ENCODE data around the gene TTLL13. TPM values are rescaled to one million over a fixed set of nuclear protein-coding genes. Genes with fewer than 3 reads are reported as not detected.

Gene TTLL13
- total RNA-seq, 2 donors from 2014 or later: not detected

DNA sequence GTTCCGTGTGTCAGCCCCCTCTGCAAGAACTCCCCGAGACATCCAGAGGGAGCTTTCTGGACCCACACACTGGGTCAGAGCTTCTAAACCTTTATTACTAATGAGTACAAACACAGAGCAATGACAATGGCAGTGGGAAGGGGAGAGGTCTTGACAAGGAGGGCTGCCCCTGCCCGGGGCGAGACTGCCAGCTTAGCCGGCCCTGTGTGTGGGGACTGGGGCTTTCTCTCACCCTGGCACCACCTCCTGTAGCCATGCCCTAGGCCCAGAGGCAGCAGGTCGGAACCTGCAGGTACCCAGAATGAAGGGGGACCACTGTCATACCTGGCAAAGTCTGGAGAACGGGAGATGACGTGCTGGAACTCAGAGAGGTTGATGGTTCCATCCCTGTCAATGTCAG is 18.7 kb upstream of the TTLL13 start:
- H3K4me3 ChIP-seq: no peak overlapping the region

DNA sequence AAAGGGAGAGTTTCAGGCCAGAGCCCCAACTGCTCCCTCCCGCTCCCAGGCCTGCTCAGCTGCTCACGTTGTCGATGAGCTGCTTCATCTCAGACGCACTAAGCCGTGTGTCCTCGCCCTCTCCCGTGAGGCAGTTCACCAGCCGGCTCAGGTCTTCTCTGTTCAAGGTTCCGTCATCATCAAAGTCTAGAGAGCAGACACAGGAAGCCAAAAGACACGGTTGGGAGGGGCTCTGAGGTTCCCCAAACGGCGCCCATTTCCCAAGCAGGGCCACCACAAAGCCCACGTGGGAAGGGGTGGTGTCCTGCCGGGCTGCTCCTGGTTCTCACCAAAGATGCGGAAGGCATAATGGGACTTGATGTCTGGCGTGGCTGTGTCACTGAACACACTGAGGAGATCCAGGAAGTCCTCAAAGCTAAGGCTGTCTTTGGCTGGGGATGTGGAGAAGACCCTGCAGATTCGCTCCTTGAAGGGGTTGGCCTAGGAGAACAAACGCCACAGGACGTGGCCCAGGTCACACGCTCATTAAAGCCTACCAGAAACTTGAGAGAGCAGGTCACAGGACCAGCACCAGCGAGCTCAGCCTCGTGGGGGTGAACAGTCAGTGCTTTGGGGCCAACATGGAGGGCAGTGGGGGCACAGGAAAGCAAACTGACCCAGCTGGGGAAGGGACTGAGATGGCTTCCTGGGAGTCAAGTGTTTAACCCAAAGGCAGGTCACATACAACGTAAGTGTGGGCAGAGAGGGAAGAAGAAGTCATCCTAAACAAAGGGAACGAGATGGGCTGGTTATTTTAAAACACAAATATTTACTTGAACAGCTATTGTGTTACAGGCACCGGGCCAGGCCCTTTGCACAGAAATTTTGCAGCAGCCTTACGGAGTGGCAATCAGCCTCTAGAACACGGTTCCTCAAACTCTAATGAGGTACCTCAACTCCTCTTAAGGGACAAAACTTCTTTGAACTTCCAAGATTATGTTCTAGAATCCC is 18.0 kb upstream of the TTLL13 start:
- Histone ChIP-seq H3K27ac (peak overlapping the region; percentile 93 to 98 (median 95)), H3K9me3 (no peaks in the 10 kb centered on the region), H3K36me3 (replicated peaks in 1 of 2; ENCODE audit: insufficient read depth in 1 of 2, low read depth in 2 of 2) (peaks cover 0 to 5% of the 10 kb centered on the region in 2 donors), H3K4me3 (no peak overlapping the region), H3K27me3 (no peaks in the 10 kb centered on the region), H3K4me1 (peaks cover 78% of the 10 kb centered on the region)
- DNase-seq (peak; percentile 51 to 70 (median 62)), ATAC-seq (no peak)
- TF ChIP-seq, protein P1, sequence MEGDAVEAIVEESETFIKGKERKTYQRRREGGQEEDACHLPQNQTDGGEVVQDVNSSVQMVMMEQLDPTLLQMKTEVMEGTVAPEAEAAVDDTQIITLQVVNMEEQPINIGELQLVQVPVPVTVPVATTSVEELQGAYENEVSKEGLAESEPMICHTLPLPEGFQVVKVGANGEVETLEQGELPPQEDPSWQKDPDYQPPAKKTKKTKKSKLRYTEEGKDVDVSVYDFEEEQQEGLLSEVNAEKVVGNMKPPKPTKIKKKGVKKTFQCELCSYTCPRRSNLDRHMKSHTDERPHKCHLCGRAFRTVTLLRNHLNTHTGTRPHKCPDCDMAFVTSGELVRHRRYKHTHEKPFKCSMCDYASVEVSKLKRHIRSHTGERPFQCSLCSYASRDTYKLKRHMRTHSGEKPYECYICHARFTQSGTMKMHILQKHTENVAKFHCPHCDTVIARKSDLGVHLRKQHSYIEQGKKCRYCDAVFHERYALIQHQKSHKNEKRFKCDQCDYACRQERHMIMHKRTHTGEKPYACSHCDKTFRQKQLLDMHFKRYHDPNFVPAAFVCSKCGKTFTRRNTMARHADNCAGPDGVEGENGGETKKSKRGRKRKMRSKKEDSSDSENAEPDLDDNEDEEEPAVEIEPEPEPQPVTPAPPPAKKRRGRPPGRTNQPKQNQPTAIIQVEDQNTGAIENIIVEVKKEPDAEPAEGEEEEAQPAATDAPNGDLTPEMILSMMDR (IDR thresholded peaks at IDR 0.05): no peak
- peak in 2 of 3 donors; percentile 13 to 41 for TF ChIP-seq POLR2A (IDR thresholded peaks at IDR 0.05)
- intact Hi-C loops (cut with DNase I): no loop called here
- WGBS, 2 donors: 32 to 39% methylated on average over 21 to 27 of the region's 27 CpGs

More for the DNA sequence above, 18.7 kb upstream of the TTLL13 start:
- intact Hi-C loops (cut with DNase I): no loop called here
- H3K27ac ChIP-seq: peak overlapping the region; percentile 93 to 98 (median 95)
- DNase-seq (no peak), ATAC-seq (no peak)
- TF ChIP-seq, protein P1 (IDR thresholded peaks at IDR 0.05): no peak
- no peak for TF ChIP-seq POLR2A (IDR thresholded peaks at IDR 0.05)
- H3K36me3 ChIP-seq (replicated peaks in 1 of 2; ENCODE audit: insufficient read depth in 1 of 2, low read depth in 2 of 2): peaks cover 0 to 12% of the 10 kb centered on the region in 2 donors
- H3K9me3 ChIP-seq: no peaks in the 10 kb centered on the region
- WGBS, 2 donors: 44% methylated on average over 7 to 8 of the region's 8 CpGs
- no peaks in the 10 kb centered on the region for H3K27me3 ChIP-seq
- H3K4me1 ChIP-seq: peaks cover 79% of the 10 kb centered on the region

- peak in 1 of 3 donors; percentile 30 for TF ChIP-seq POLR2A (IDR thresholded peaks at IDR 0.05)
- TF ChIP-seq, protein P1 (IDR thresholded peaks at IDR 0.05): no peak
- Histone ChIP-seq H3K9me3 (no peaks in the 10 kb centered on the region), H3K27ac (peak overlapping the region; percentile 93 to 98 (median 95)), H3K4me1 (peaks cover 72% of the 10 kb centered on the region), H3K36me3 (replicated peaks in 1 of 2; ENCODE audit: insufficient read depth in 1 of 2, low read depth in 2 of 2) (peaks cover 0 to 2% of the 10 kb centered on the region in 2 donors), H3K4me3 (no peak overlapping the region), H3K27me3 (no peaks in the 10 kb centered on the region)
- no peak for ATAC-seq
- DNase-seq: peak in 3 of 4 donors; percentile 20 to 28 (median 26)
- 47 to 53% methylated on average over 10 to 13 of the region's 13 CpGs for WGBS, 2 donors
- intact Hi-C loops (cut with DNase I): no loop called here
These were observed 17.2 kb upstream of the TTLL13 start for GRCh38 chr15:90232196-90232595.

DNA sequence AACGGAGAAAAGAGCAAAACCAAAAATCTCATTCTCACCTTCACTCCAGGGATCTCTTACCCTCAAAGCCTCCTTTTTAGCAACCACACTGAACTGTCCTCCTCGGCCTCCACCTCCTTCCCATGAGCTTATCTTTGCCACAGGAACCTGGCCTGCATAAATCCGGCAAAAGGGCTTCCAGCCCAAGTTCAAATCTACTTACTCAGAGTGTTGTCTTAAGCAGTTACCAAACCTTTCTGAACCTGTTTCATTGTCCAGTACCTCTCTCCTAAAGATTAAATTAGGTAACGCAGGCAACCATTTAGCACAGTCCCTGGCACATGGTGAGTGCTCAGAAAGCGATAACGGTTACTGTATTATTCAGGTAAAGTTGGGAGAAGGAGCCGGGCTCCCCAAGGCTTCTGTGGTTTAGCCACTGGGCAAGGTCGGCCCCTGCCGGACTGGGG is 16.4 kb upstream of the TTLL13 start:
- peak overlapping the region; percentile 36 to 98 for H3K4me3 ChIP-seq

More for the DNA sequence above, 16.4 kb upstream of the TTLL13 start:
- intact Hi-C loops (cut with DNase I): no loop called here
- no peaks in the 10 kb centered on the region for H3K27me3 ChIP-seq
- peaks cover 0 to 2% of the 10 kb centered on the region in 2 donors for H3K36me3 ChIP-seq (replicated peaks in 1 of 2; ENCODE audit: insufficient read depth in 1 of 2, low read depth in 2 of 2)
- DNase-seq: no peak
- TF ChIP-seq, protein P1 (IDR thresholded peaks at IDR 0.05): peak in 6 of 7 experiments; percentile 44 to 81 (median 78)
- no peak for TF ChIP-seq POLR2A (IDR thresholded peaks at IDR 0.05)
- ATAC-seq: no peak
- H3K27ac ChIP-seq: peak overlapping the region; percentile 93 to 98 (median 95)
- H3K9me3 ChIP-seq: no peaks in the 10 kb centered on the region
- H3K4me1 ChIP-seq: peaks cover 65% of the 10 kb centered on the region
- 4% methylated on average over 8 to 9 of the region's 9 CpGs for WGBS, 2 donors

Data from body of pancreas (tissue), 4 donors.